HG03565 (cell line): ENCODE results near the gene ARHGAP9.

Experiments used
- ATAC-seq: cut with Tn5 transposase; IDR thresholded peaks from one replicate; pipeline ENCODE4 v1.9.1; 2021; ENCODE audit warnings: mild to moderate bottlenecking, moderate library complexity; ENCODE audit not compliant: unreplicated experiment

The ARHGAP9 gene

DNA sequence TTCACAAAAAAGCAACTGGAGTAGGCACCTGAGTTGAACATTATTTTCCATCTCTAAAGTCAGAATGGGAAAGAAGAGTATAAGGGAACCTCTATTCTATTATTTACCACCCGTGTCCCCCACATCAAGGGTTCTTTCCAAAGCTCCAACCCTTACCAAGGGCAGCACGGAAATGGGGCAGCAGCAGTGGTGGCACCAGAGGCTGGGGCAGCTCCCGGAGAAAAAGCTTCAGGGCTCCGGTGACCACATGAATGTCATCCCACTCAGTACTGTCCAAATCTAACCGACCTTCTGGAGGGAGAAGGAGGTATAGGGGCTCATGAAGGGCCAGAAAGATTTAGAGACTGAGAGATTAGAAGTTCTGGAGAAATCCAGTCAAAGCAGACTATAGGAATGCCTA is 5.8 kb downstream of the ARHGAP9 start:
- ATAC-seq, result no peak

DNA sequence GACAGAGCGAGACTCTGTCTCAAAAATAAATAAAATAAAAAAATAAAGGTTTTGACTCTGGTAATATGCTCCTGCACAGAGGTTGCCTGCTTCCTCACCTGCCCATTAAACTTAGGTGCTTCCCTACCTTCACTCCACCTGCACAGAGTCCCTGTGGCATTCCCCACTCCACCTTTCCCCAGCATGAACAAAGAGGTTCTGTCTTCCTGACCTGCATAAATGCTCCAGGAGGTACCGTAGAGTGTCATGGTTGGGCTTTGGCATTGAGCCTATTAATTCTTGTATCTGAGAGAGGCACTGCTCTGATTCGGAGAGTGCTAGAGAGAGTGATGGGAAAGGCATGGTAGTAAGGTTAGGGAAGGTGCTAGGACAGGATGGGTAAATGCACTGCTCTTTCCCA is 6.3 kb downstream of the ARHGAP9 start:
- ATAC-seq, result no peak

DNA sequence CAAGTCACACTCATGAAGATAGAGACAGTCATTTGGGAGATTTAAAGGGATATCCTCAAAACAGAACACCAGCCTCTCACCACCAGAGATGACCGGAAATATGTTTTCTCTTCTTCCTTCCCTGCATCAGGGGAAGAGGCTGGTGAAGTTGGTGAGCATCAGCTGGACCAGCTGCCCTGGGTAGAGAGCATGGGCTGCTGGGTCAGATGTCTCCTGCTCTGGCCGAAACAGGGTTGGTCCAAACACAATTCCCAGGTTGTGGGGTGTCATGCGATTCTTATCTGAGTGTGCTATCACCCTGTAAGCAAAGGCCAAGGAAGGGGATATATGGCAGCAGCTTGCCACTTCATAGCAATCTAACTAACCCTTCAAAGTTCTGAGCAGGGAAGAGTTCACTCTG is 7.3 kb downstream of the ARHGAP9 start:
- ATAC-seq, result no peak

DNA sequence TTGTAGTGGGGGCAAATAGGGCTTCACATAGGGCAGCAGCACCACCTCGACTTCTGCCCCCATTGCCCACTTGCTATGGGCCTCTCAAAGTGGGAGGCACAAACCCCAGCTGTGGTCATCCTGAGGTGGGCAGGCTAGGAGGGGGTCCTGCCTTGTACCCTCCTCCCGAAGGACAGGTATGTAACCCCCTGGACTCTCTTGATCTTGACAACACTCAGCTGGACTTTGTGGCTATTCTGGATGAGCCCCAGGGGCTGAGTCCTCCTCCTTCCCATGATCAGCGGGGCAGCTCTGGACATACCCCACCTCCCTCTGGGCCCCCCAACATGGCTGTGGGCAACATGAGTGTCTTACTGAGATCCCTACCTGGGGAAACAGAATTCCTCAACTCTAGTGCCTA is 8.0 kb downstream of the ARHGAP9 start:
- no peak for ATAC-seq

DNA sequence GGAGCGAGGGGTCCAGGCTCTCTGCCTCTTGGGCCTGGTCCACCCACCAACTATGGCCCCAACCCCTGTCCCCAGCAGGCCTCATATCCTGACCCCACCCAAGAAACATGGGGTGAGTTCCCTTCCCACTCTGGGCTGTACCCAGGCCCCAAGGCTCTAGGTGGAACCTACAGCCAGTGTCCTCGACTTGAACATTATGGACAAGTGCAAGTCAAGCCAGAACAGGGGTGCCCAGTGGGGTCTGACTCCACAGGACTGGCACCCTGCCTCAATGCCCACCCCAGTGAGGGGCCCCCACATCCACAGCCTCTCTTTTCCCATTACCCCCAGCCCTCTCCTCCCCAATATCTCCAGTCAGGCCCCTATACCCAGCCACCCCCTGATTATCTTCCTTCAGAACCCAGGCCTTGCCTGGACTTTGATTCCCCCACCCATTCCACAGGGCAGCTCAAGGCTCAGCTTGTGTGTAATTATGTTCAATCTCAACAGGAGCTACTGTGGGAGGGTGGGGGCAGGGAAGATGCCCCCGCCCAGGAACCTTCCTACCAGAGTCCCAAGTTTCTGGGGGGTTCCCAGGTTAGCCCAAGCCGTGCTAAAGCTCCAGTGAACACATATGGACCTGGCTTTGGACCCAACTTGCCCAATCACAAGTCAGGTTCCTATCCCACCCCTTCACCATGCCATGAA is 8.6 kb downstream of the ARHGAP9 start:
- no peak for ATAC-seq

DNA sequence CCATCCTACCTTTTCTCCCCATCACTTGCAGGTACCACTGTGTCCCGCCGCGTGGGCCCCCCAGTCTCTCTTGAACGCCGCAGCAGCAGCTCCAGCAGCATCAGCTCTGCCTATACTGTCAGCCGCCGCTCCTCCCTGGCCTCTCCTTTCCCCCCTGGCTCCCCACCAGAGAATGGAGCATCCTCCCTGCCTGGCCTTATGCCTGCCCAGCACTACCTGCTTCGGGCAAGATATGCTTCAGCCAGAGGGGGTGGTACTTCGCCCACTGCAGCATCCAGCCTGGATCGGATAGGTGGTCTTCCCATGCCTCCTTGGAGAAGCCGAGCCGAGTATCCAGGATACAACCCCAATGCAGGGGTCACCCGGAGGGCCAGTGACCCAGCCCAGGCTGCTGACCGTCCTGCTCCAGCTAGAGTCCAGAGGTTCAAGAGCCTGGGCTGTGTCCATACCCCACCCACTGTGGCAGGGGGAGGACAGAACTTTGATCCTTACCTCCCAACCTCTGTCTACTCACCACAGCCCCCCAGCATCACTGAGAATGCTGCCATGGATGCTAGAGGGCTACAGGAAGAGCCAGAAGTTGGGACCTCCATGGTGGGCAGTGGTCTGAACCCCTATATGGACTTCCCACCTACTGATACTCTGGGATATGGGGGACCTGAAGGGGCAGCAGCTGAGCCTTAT is 9.2 kb downstream of the ARHGAP9 start:
- ATAC-seq, result no peak

DNA sequence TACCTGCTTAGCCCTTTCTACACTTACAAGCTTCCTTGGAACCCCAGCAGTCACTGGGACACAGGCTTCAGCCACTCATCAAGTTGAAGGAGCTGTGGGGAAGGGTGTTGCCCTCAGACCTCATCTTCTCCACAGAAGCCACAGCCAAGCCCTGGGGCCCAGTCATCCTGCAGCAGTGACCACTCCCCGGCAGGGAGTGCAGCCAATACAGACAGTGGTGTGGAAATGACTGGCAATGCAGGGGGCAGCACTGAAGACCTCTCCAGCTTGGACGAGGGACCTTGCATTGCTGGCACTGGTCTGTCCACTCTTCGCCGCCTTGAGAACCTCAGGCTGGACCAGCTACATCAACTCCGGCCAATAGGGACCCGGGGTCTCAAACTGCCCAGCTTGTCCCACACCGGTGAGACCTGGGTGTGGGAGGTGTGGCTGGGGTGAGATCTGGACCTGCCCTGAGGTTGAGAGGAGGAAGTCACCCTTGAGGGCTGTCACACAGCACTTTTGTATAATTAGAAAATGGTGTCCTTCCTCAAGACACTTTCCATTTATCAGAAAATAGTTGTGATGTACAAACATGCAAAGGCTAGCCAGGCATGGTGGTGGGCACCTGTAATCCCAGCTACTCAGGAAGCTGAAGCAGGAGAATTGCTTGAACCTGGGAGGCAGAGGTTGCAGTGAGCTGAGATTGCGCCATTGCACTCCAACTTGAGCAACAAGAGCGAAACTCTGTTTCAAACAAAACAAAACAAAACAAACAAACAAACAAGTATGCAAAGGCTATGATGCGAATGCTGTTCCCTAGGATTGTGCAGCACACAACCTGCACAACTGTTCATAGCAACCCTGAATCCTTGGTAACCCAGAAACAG is 10.1 kb downstream of the ARHGAP9 start:
- no peak for ATAC-seq

DNA sequence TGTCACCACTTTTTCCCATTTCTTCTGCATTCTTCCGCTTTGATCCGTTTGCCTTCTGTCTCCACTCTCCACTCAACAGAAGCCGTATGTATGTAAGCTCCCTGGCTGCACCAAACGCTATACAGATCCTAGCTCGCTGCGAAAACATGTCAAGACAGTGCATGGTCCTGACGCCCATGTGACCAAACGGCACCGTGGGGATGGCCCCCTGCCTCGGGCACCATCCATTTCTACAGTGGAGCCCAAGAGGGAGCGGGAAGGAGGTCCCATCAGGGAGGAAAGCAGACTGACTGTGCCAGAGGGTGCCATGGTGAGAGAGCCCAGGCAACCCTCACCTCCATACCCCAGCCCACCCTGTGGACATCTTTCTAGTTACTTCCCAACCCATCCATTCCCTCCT is 11.8 kb downstream of the ARHGAP9 start:
- ATAC-seq, result no peak

DNA sequence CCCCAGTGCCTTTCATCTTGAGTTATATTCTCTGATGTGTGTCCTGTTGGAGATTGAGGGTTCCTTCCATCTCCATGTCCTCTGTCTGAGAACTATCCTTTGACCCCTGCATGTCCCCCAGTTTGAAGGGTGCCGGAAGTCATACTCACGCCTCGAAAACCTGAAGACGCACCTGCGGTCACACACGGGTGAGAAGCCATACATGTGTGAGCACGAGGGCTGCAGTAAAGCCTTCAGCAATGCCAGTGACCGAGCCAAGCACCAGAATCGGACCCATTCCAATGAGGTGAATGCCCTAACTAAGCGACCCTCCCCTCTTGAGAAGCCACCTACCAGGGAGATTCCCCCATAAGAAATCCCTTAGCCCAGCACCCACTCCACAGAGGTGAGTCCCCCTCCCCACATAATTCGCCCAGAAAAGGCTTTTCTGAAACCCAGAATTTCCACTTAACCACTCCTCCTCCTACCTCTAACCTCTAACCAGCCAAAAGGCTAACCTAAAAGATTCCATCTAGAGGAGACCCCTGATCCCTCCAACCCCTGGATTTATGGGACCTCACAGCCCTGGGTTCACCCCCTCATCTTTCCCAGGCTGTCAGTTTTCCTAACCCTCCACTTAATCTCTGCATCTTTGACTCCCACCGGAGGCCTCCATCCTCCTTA is 12.3 kb downstream of the ARHGAP9 start:
- no peak for ATAC-seq

DNA sequence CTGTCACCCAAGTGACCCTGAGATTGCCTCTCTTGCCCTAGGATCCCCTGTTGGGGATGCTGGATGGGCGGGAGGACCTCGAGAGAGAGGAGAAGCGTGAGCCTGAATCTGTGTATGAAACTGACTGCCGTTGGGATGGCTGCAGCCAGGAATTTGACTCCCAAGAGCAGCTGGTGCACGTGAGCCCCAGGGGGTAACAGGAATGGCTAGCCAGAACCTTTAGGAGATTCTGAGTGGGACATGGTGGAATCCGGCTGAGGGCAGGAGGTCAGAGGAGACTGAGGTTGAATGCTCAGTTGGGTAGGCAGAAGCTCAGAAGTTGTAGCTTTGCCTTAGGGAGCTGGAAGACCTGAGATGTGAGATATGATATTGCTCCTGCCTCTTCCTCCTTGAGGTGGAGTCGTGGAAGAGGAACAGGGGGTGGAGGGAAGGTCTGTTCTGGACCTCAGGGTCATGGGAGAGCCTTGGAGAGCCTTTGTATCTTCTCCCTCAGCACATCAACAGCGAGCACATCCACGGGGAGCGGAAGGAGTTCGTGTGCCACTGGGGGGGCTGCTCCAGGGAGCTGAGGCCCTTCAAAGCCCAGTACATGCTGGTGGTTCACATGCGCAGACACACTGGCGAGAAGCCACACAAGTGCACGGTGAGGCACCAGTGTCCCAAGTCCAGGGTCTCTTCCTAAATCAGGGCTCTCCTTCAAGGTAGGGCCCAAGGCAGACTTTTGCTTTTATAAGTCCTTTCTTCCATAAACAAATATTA is 13.7 kb downstream of the ARHGAP9 start:
- no peak for ATAC-seq

DNA sequence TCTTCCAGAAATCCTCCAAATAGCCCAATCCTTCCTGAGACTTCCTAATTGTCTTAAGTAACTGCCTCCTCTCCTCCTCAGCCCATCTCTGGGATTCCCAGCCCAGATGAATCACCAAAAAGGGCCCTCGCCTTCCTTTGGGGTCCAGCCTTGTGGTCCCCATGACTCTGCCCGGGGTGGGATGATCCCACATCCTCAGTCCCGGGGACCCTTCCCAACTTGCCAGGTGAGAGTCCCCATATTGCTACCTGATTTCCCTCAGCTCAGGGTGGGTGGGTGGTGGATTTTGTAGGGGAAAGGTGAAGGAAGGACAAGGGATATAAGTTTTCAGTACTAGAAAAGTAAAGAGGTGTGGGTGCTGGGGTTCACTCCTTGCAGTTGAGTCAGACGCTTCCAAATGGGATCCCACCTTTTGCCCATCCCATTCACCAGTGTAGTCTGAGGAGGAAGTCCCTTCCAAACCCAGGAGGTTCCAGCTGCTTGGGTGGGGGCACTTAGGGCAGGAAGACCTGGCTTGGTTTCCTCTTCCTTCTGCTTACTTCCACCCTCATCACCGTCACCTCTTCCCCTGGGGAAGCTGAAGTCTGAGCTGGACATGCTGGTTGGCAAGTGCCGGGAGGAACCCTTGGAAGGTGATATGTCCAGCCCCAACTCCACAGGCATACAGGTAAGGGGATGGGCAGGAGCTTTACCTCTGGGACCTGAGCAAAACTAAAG is 14.5 kb downstream of the ARHGAP9 start:
- no peak for ATAC-seq

DNA sequence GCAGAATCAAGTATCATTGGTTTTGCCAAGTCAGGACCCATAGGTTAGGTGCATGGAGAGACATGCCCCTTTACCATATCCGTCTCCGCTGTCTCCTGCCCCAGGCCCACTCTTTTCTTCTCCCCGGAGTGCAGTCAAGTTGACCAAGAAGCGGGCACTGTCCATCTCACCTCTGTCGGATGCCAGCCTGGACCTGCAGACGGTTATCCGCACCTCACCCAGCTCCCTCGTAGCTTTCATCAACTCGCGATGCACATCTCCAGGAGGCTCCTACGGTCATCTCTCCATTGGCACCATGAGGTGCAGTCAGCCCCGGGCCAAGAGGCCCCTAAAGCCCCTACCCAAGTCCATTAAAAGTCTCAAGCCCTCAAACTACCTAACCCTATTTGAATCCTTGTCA is 15.1 kb downstream of the ARHGAP9 start:
- ATAC-seq, result no peak

DNA sequence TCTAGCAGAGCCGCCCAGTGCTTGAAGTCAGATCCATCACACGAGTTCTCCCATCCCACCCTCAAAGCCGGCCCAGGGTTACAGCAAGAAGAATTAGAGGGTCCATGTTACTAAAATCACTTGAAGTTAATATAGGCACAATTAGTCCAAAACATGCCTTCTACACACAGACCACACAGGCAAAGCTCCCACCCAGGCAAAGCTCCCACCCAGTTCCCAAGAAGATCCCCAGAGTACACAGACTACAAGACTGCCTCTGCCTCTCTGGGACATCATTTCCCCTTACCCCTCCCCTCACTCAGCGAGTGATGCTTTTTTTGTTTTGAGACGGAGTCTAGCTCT is 16.8 kb downstream of the ARHGAP9 start:
- ATAC-seq, result no peak

DNA sequence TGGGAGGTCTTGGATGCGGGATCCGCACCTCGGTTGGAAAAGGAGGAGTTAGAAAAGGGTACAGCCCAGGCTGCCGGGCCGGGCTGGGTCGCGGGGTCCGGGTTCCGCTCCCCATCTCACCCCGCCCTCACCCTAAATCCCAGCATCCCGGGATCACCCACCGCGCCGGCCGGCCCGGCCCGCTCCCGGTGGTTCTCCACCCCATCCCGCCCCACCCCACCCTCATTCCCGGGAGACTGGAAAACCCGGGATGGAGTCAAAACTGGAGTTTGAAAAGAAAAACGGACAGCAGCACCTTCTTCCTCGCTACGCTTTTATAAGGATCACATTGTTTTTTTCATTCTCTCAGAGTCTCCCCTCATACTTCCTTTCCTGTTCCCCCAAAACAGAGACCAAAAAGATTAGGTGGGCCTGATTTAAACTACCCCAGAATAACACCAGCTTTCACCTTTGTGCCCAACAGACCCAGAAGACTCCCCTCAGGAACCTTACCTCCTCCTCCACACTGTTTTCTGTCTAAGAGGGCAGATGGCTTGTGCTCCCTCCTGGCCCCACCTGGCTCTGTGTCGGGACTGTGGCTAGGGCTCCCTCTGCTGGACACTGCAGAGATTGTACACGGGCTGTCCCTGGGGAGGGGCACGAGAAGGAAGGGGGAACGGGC is 17.3 kb downstream of the ARHGAP9 start:
- peak; percentile 55 for ATAC-seq

DNA sequence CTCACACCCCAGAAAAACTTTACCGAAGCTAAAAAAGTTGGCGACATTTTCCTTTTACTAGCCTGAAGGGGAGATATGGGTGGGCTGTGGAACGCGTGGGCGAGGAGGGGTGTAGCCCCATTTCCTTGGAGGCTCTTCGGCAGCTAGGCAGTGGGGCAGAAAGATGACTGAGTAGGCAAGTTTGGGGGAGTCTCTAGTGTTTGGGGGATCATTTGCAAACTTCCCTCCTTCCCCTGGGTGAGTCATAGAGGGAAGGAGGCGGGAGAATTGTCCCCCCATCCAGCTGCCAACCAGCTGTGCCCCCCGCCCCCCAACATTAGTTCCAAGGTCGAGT is 17.8 kb downstream of the ARHGAP9 start:
- no peak for ATAC-seq

DNA sequence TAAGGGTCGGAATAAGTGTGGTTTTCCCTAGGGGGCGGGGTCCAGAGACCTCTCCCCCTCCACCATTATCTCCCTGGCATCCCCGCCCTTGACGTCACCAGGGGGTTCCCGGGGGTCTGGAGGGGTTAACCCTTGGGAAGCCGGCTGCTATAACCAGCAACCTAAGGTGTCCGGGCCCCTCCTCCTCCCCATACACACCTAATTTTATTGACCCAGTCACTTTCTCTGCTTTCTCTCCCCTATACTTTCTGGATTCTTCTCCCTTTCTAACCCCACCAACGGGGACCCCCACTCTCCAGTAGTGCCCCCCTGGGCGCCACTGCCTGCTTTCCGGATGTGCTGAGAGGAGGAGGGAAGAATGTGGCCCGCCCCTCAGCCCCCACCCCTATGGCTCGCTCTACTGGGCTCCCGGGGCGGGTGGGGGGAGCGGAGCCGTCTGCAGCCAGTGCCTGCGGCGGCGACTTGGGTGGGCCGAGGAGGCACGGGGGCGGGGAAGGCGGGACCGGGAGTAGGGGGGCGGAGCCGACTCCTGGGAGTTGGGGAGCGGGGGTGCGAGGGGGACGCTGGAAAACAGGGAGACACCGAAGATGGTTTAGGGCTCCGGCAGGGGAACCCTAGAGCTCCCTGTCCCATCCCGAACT is 18.3 kb downstream of the ARHGAP9 start:
- no peak for ATAC-seq

DNA sequence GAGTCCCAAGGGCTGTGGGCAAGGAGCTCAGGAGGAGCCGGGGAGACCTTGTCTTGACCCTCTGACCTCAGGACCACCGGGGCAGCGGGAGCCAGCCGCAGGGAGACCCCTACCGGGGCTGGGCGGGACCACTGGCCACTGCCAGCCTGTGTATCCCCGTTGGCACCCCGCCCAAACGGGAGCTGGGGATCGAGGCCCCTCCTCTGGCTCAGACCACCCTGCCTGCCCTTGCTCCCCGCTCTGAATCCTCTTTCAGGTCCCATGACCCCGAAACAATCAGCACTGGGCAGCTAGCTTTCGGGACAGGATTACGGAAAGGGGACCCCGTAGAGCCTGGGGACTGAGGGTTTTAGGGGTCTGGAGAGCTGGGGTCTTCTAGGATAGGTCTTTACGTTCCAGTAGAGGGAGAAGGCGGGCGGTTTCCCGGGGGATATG is 18.8 kb downstream of the ARHGAP9 start:
- ATAC-seq, result no peak

DNA sequence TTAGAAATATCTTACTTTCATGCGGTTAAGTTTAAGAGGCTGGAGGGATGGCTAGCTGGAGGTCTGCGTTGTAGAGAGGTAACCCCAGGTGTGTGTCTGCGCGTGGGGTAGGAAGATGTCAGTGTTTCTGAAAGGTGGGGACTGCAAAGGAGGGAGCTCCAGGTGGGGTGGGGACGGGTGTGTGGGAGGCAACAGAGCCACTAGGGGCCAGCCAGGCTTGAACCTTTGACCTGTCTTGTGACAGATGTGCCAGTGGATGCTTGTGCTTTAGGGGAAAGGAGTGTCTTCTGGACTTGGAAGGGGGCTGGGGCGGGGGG is 19.2 kb downstream of the ARHGAP9 start:
- no peak for ATAC-seq

DNA sequence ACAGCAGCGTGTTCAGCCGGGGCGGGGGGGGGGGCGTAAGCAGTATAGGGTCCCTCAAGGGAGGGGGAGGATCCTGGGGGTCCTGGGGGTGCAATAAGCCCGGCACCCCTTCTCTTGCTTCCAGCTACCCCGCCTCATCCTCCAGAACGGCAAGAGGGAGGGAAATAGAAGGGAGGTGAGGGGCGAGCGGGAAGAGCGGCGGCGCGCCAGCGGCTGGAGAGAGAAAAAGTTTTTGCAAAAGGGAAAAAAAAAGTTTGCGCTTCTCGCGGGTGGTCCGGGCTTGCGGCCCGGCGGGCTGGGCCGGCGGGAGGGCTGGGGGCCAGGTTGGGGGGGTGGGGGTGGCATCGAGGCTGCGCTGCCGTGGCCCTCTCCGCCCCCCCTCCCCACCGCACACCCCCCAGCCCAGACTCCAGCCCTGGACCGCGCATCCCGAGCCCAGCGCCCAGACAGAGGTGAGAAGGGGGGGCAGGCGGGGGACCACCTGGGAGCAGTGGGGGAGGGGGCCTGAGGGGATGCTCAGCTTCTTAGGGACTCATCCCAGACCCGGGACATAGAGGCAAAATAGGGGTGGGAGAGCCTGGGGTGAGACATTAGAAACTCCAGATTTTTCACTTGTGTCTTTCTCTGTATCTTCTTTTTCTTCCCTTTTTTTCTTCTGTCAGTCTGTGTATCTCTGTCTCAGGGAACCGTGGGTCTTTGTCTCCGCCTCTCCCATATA is 19.8 kb downstream of the ARHGAP9 start, which contains the start of gene GLI1:
Gene GLI1 (plus strand): TSS at position 36 of the 718 bp plus-strand sequence. CDS start 3,907 bp downstream, outside the sequence.
- ATAC-seq, result no peak
